ENCODE measurements around the gene PABPN1L.

The PABPN1L gene

DNA sequence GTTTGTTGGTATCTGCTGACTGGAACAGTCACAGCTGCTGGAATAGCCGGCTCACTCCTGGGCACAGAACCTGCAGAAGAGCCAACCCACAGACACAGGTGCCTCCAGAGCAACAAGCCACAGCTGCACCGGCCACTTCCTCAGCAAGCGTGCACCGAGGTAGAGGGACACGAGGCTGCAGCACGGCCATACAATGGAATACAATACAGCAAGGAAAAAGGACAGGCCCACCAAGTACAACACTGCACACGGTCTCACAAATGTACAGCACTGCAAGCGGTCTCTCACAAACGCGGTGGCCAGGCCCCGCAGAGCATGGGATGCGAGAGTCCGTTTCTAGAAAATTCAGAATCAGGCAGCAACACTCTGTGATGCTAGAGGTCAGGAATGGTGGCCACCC is 47.4 kb upstream of the PABPN1L start:
- Histone ChIP-seq H4K20me1 (ENCODE audit: control insufficient read depth, insufficient read depth, low read depth, low read length) (peaks cover 26% of the 10 kb centered on the region), H3K9me3 (ENCODE audit: control insufficient read depth, insufficient read depth, low read length) (peaks cover 5% of the 10 kb centered on the region; the same call in 1 of the 2 replicates), H3K79me2 (ENCODE audit: control insufficient read depth, low read length) (peaks cover 84% of the 10 kb centered on the region), H3F3A (ENCODE audit: control insufficient read depth, insufficient read depth) (no peaks in the 10 kb centered on the region), H3K9me2 (replicated peaks; ENCODE audit: control insufficient read depth, low read length) (no peaks in the 10 kb centered on the region), H3K4me2 (ENCODE audit: low read length) (no peak overlapping the region), H3K27me3 (ENCODE audit: control insufficient read depth, low read length) (no peaks in the 10 kb centered on the region), H3K4me3 (ENCODE audit: low read length) (no peak overlapping the region), H3K4me1 (ENCODE audit: control insufficient read depth, low read length) (0 out of 2 replicates have a peak, but pooled peaks cover 4% of the 10 kb centered on the region), H3K27ac (ENCODE audit: low read depth, low read length) (no peak overlapping the region), H3K36me3 (ENCODE audit: control insufficient read depth, low read length) (peaks cover 26% of the 10 kb centered on the region)
- TF ChIP-seq, protein P1, sequence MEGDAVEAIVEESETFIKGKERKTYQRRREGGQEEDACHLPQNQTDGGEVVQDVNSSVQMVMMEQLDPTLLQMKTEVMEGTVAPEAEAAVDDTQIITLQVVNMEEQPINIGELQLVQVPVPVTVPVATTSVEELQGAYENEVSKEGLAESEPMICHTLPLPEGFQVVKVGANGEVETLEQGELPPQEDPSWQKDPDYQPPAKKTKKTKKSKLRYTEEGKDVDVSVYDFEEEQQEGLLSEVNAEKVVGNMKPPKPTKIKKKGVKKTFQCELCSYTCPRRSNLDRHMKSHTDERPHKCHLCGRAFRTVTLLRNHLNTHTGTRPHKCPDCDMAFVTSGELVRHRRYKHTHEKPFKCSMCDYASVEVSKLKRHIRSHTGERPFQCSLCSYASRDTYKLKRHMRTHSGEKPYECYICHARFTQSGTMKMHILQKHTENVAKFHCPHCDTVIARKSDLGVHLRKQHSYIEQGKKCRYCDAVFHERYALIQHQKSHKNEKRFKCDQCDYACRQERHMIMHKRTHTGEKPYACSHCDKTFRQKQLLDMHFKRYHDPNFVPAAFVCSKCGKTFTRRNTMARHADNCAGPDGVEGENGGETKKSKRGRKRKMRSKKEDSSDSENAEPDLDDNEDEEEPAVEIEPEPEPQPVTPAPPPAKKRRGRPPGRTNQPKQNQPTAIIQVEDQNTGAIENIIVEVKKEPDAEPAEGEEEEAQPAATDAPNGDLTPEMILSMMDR (IDR thresholded peaks at IDR 0.05; ENCODE audit: low read depth, low read length, poor library complexity, severe bottlenecking) = no peak
- TF ChIP-seq EZH2phosphoT487 (IDR thresholded peaks at IDR 0.05; ENCODE audit: borderline replicate concordance, low read length) = no peak

DNA sequence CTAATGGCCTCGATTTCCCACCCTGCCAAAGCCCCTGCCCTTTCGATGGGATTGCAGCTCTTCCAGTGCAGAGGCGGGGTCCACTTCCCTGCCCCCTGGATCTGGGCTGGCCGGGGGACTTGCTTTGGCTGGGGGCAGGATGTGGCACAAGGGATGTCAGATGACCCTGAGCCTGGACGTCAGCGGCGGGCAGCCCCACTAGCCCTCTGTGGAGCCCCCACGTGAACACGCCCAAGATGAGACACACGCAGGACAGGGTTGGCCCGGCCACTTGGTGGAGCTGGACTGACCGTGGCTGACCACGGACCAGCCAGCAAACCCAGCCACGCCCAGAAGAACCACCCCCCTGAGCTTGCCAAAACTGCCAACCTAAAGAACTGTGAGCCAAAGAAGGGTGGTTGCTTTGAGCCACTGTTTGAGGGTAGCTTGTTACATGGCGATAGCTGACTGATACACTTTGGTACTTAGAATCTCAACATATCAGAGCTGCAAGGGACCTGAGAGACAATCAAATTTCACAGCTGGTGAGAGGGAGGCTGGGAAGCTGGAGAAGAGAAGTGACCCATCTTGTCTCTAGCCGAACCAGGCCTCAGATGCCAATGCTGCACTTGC is 46.6 kb upstream of the PABPN1L start:
- peaks cover 26% of the 10 kb centered on the region for H3K36me3 ChIP-seq (ENCODE audit: control insufficient read depth, low read length)
- no peaks in the 10 kb centered on the region for H3F3A ChIP-seq (ENCODE audit: control insufficient read depth, insufficient read depth)
- no peak for TF ChIP-seq EZH2phosphoT487 (IDR thresholded peaks at IDR 0.05; ENCODE audit: borderline replicate concordance, low read length)
- TF ChIP-seq, protein P1 (IDR thresholded peaks at IDR 0.05; ENCODE audit: low read depth, low read length, poor library complexity, severe bottlenecking) = no peak
- no peak overlapping the region for H3K4me3 ChIP-seq (ENCODE audit: low read length)
- H3K9me3 ChIP-seq (ENCODE audit: control insufficient read depth, insufficient read depth, low read length) = peaks cover 5% of the 10 kb centered on the region; the same call in 1 of the 2 replicates
- H3K4me1 ChIP-seq (ENCODE audit: control insufficient read depth, low read length) = 0 out of 2 replicates have a peak, but pooled peaks cover 4% of the 10 kb centered on the region
- H4K20me1 ChIP-seq (ENCODE audit: control insufficient read depth, insufficient read depth, low read depth, low read length) = peaks cover 29% of the 10 kb centered on the region
- peaks cover 85% of the 10 kb centered on the region for H3K79me2 ChIP-seq (ENCODE audit: control insufficient read depth, low read length)
- no peak overlapping the region for H3K27ac ChIP-seq (ENCODE audit: low read depth, low read length)
- no peaks in the 10 kb centered on the region for H3K9me2 ChIP-seq (replicated peaks; ENCODE audit: control insufficient read depth, low read length)
- no peak overlapping the region for H3K4me2 ChIP-seq (ENCODE audit: low read length)
- no peaks in the 10 kb centered on the region for H3K27me3 ChIP-seq (ENCODE audit: control insufficient read depth, low read length)

DNA sequence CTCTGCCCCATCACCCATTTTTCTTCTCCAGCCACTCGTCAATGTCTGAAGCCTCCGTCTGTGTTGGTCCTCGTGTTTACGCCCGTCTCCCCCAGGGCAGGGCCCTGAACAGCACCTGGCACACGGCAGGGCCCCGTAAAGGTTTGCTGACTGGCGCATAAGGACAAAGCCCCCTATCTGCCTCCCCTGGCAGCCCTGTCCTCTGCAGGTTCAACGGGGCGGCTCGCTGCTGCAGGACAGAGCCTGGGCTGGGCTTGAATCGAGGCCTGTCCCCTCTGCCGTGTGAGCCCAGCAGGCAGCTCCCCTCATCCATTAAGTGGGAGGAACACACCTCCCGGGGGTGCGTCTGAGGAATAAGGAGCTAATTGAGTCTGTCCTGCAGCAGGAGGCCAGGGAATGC is 46.1 kb upstream of the PABPN1L start:
- Histone ChIP-seq H3F3A (ENCODE audit: control insufficient read depth, insufficient read depth) (no peaks in the 10 kb centered on the region), H3K4me2 (ENCODE audit: low read length) (no peak overlapping the region), H3K9me3 (ENCODE audit: control insufficient read depth, insufficient read depth, low read length) (peaks cover 5% of the 10 kb centered on the region; the same call in 1 of the 2 replicates), H4K20me1 (ENCODE audit: control insufficient read depth, insufficient read depth, low read depth, low read length) (peaks cover 29% of the 10 kb centered on the region), H3K4me3 (ENCODE audit: low read length) (no peak overlapping the region), H3K36me3 (ENCODE audit: control insufficient read depth, low read length) (peaks cover 26% of the 10 kb centered on the region), H3K79me2 (ENCODE audit: control insufficient read depth, low read length) (peaks cover 82% of the 10 kb centered on the region), H3K27me3 (ENCODE audit: control insufficient read depth, low read length) (no peaks in the 10 kb centered on the region), H3K27ac (ENCODE audit: low read depth, low read length) (no peak overlapping the region), H3K9me2 (replicated peaks; ENCODE audit: control insufficient read depth, low read length) (no peaks in the 10 kb centered on the region), H3K4me1 (ENCODE audit: control insufficient read depth, low read length) (0 out of 2 replicates have a peak, but pooled peaks cover 4% of the 10 kb centered on the region)
- TF ChIP-seq EZH2phosphoT487 (IDR thresholded peaks at IDR 0.05; ENCODE audit: borderline replicate concordance, low read length) = no peak
- TF ChIP-seq, protein P1 (IDR thresholded peaks at IDR 0.05; ENCODE audit: low read depth, low read length, poor library complexity, severe bottlenecking) = no peak

Measured in DOHH2 (cell line).